ENCODE data around the gene SBF2. TPM values are rescaled to one million over a fixed set of nuclear protein-coding genes. Genes with fewer than 3 reads are reported as not detected.
A peak's percentile ranks its signal among the peaks of the same experiment; 100 is the strongest.

The SBF2 gene
- total RNA-seq, 1 experiment from 2014 or later = 31.3 TPM

GRCh38 chr11:10273738-10274137, 20.3 kb downstream of the SBF2 start:
- ChIA-PET CTCF (no interaction called here), POLR2A (ENCODE audit: unreplicated experiment) (interaction anchor here (0.6 kb wide), 1 partner anchor 516 kb away, joined by 6 read pairs; no protein-coding TSS in a partner anchor)
- intact Hi-C loops (cut with micrococcal nuclease) = no loop called here
- H3F3A ChIP-seq (ENCODE audit: low read length, unreplicated experiment) = no peaks in the 10 kb centered on the region
- H3K27ac ChIP-seq (ENCODE audit: low read length) = no peak overlapping the region
- no TSS peak for BruUV-seq (replicated peaks)
- H3K27me3 ChIP-seq (ENCODE audit: low read length) = no peaks in the 10 kb centered on the region
- no peaks in the 10 kb centered on the region for H4K20me1 ChIP-seq (ENCODE audit: low read length)
- H3K36me3 ChIP-seq (ENCODE audit: low read depth, low read length) = no peaks in the 10 kb centered on the region
- no peak for TF ChIP-seq EZH2phosphoT487 (IDR thresholded peaks at IDR 0.05; ENCODE audit: borderline replicate concordance, low read length)
- TF ChIP-seq EZH2 (IDR thresholded peaks at IDR 0.05; ENCODE audit: low read length, unreplicated experiment) = no peak
- TF ChIP-seq CTCF (conservative IDR thresholded peaks at IDR 0.05; ENCODE audit: low read depth, low read length) = no peak
- H3K4me3 ChIP-seq (ENCODE audit: low read length) = no peak overlapping the region
- no peaks in the 10 kb centered on the region for H3K9me3 ChIP-seq (ENCODE audit: low read length)
- H3K79me2 ChIP-seq (ENCODE audit: low read length) = 0 out of 2 replicates have a peak, but pooled peaks cover 17% of the 10 kb centered on the region
- peaks cover 6% of the 10 kb centered on the region; the same call in 1 of the 2 replicates for H3K4me1 ChIP-seq (ENCODE audit: insufficient read depth, low read length)
- H3K4me2 ChIP-seq (ENCODE audit: low read length) = no peak overlapping the region
- no peak overlapping the region for H2AFZ ChIP-seq (ENCODE audit: low read length)
- H3K9ac ChIP-seq (ENCODE audit: low read length) = no peak overlapping the region
- ATAC-seq = peak; percentile 16
- no peak for DNase-seq
- no peaks in the 10 kb centered on the region for H3K9me2 ChIP-seq (replicated peaks; ENCODE audit: low read length)

- Histone ChIP-seq H3K27me3 (ENCODE audit: low read length) (no peaks in the 10 kb centered on the region), H3K9me3 (ENCODE audit: low read length) (no peaks in the 10 kb centered on the region), H4K20me1 (ENCODE audit: low read length) (no peaks in the 10 kb centered on the region), H3K9ac (ENCODE audit: low read length) (no peak overlapping the region), H3K36me3 (ENCODE audit: low read depth, low read length) (no peaks in the 10 kb centered on the region), H3K4me3 (ENCODE audit: low read length) (no peak overlapping the region), H3K79me2 (ENCODE audit: low read length) (0 out of 2 replicates have a peak, but pooled peaks cover 28% of the 10 kb centered on the region), H3F3A (ENCODE audit: low read length, unreplicated experiment) (no peaks in the 10 kb centered on the region), H3K9me2 (replicated peaks; ENCODE audit: low read length) (no peaks in the 10 kb centered on the region), H3K4me1 (ENCODE audit: insufficient read depth, low read length) (peaks cover 6% of the 10 kb centered on the region; the same call in 1 of the 2 replicates), H3K27ac (ENCODE audit: low read length) (no peak overlapping the region), H3K4me2 (ENCODE audit: low read length) (no peak overlapping the region), H2AFZ (ENCODE audit: low read length) (no peak overlapping the region)
- no TSS peak for BruUV-seq (replicated peaks)
- DNase-seq (peak; percentile 11), ATAC-seq (peak; percentile 59; the same call in 1 of the 2 replicates)
- ChIA-PET POLR2A (ENCODE audit: unreplicated experiment) (no interaction called here), CTCF (no interaction called here)
- TF ChIP-seq EZH2phosphoT487 (IDR thresholded peaks at IDR 0.05; ENCODE audit: borderline replicate concordance, low read length) (no peak), CTCF (conservative IDR thresholded peaks at IDR 0.05; ENCODE audit: low read depth, low read length) (no peak), EZH2 (IDR thresholded peaks at IDR 0.05; ENCODE audit: low read length, unreplicated experiment) (no peak)
- intact Hi-C loops (cut with micrococcal nuclease) = no loop called here
Observed at GRCh38 chr11:10272132-10272531, 21.9 kb downstream of the SBF2 start.

- H3K9me3 ChIP-seq (ENCODE audit: low read length) = no peaks in the 10 kb centered on the region
- CTCF ChIA-PET = interaction anchor here (0.8 kb wide), 1 partner anchor 36 kb away, joined by 7 read pairs; the partner anchor contains the start of gene ADM
- ATAC-seq (peak; percentile 69), DNase-seq (peak; percentile 11)
- no peaks in the 10 kb centered on the region for H3K27me3 ChIP-seq (ENCODE audit: low read length)
- POLR2A ChIA-PET (ENCODE audit: unreplicated experiment) = no interaction called here
- no peak overlapping the region for H3K9ac ChIP-seq (ENCODE audit: low read length)
- BruUV-seq (replicated peaks) = no TSS peak
- no peak overlapping the region for H2AFZ ChIP-seq (ENCODE audit: low read length)
- no peak overlapping the region for H3K4me2 ChIP-seq (ENCODE audit: low read length)
- H3F3A ChIP-seq (ENCODE audit: low read length, unreplicated experiment) = no peaks in the 10 kb centered on the region
- H3K4me3 ChIP-seq (ENCODE audit: low read length) = no peak overlapping the region
- H3K9me2 ChIP-seq (replicated peaks; ENCODE audit: low read length) = no peaks in the 10 kb centered on the region
- intact Hi-C loops (cut with micrococcal nuclease) = no loop called here
- no peaks in the 10 kb centered on the region for H4K20me1 ChIP-seq (ENCODE audit: low read length)
- H3K36me3 ChIP-seq (ENCODE audit: low read depth, low read length) = no peaks in the 10 kb centered on the region
- TF ChIP-seq CTCF (conservative IDR thresholded peaks at IDR 0.05; ENCODE audit: low read depth, low read length) = no peak
- no peak for TF ChIP-seq EZH2 (IDR thresholded peaks at IDR 0.05; ENCODE audit: low read length, unreplicated experiment)
- no peak for TF ChIP-seq EZH2phosphoT487 (IDR thresholded peaks at IDR 0.05; ENCODE audit: borderline replicate concordance, low read length)
- no peak overlapping the region for H3K27ac ChIP-seq (ENCODE audit: low read length)
- peaks cover 21% of the 10 kb centered on the region; the same call in 1 of the 2 replicates for H3K79me2 ChIP-seq (ENCODE audit: low read length)
- H3K4me1 ChIP-seq (ENCODE audit: insufficient read depth, low read length) = peaks cover 6% of the 10 kb centered on the region; the same call in 1 of the 2 replicates
Observed at GRCh38 chr11:10268746-10269488, 25.1 kb downstream of the SBF2 start.
